Endothelial cell of umbilical vein (primary cell): ENCODE measurements around the gene ATP13A2. TPM values are rescaled to one million over a fixed set of nuclear protein-coding genes. Genes with fewer than 3 reads are reported as not detected.

Experiments used
- BruUV-seq: library from RNA; stranded (reverse); fragments of 400-500 nt; replicated peaks from 2 replicates; lab custom pipeline; 2021; lab: Mats Ljungman, UMichigan
- CTCF ChIA-PET: fragments of 300-600, 350-600 bp; sonication (Branson Sonifier 250); formaldehyde crosslinking; loops from one replicate; lab custom pipeline; 2021; ENCODE audit warnings: antibody characterized with exemption, inconsistent platforms; lab: Charles Lee
- POLR2A ChIA-PET: fragments of 300-600, 350-600 bp; sonication (Branson Sonifier 250); formaldehyde crosslinking; loops from one replicate; lab custom pipeline; 2021; ENCODE audit warnings: antibody characterized with exemption, inconsistent platforms; lab: Charles Lee
- DNase-seq: peaks from one replicate; pipeline ENCODE4 v3.0.0-alpha.2; 2011; ENCODE audit warnings: low read depth, low spot score
- FAIRE-seq: peaks from 2 replicates; lab custom pipeline; 2011; peaks lifted over from hg19 to GRCh38; lab: Jason Lieb, UNC
- H2AFZ ChIP-seq: 2 replicates; pipeline ENCODE4 v1.6.0; 2012; ENCODE audit warnings: low read depth, low read length, control low read depth, inconsistent platforms
- H3K27ac ChIP-seq: 2 replicates; pipeline ENCODE4 v1.5.1; 2011; ENCODE audit warnings: low read depth, mild to moderate bottlenecking, control low read depth, low read length, moderate library complexity; ENCODE audit not compliant: insufficient read depth
- H3K27me3 ChIP-seq, 2 experiments: 2 replicates each; pipeline versions ENCODE4 v1.6.0 to v1.6.1; 2011; ENCODE audit warnings: low read length in 2 of 2, mixed read lengths in 1 of 2; ENCODE audit not compliant: control insufficient read depth in 2 of 2, insufficient read depth in 2 of 2
- H3K36me3 ChIP-seq, 2 experiments: 2 replicates in 1 of 2; 3 replicates in 1 of 2; pipeline ENCODE4 v1.5.1; 2011; ENCODE audit warnings: low read length in 2 of 2, mild to moderate bottlenecking in 1 of 2, moderate library complexity in 1 of 2; ENCODE audit not compliant: control insufficient read depth in 2 of 2, insufficient read depth in 2 of 2; ENCODE audit errors: extremely low read depth in 1 of 2
- H3K4me1 ChIP-seq: 3 replicates; pipeline ENCODE4 v1.5.1; 2011; ENCODE audit warnings: mild to moderate bottlenecking, low read length; ENCODE audit not compliant: control insufficient read depth, insufficient read depth; ENCODE audit errors: extremely low read depth
- H3K4me2 ChIP-seq: 2 replicates; pipeline ENCODE4 v1.6.1; 2011; ENCODE audit warnings: low read length, control low read depth, mixed read lengths; ENCODE audit not compliant: insufficient read depth
- H3K4me3 ChIP-seq, 3 experiments: fragments of 200-600 bp in 1 of 3; sonication (generic), shearing (Covaris generic) in 1 of 3; replicated peaks in 1 of 3; 2 replicates each; pipeline ENCODE4 v1.5.1; 2011 to 2016; ENCODE audit warnings: control low read depth in 3 of 3, low read length in 3 of 3, mild to moderate bottlenecking in 2 of 3, inconsistent platforms in 1 of 3, low read depth in 1 of 3, moderate library complexity in 1 of 3; ENCODE audit not compliant: insufficient read depth in 1 of 3
- H3K79me2 ChIP-seq: 2 replicates; pipeline ENCODE4 v1.6.0; 2012; ENCODE audit warnings: low read length, inconsistent platforms; ENCODE audit not compliant: control insufficient read depth, insufficient read depth
- H3K9ac ChIP-seq: replicated peaks from 2 replicates; pipeline ENCODE3; 2011; ENCODE audit warnings: low read length, control low read depth; ENCODE audit not compliant: insufficient read depth; ENCODE audit errors: extremely low read depth
- H3K9me1 ChIP-seq: replicated peaks from 3 replicates; pipeline ENCODE4 v1.6.0; 2011; ENCODE audit warnings: mild to moderate bottlenecking, low read length; ENCODE audit not compliant: control insufficient read depth, insufficient read depth; ENCODE audit errors: extremely low read depth
- H3K9me3 ChIP-seq: replicated peaks from 2 replicates; pipeline ENCODE4 v1.5.1; 2012; ENCODE audit warnings: low read length, inconsistent platforms; ENCODE audit not compliant: control insufficient read depth, insufficient read depth
- H4K20me1 ChIP-seq: replicated peaks from 2 replicates; pipeline ENCODE3; 2011; ENCODE audit warnings: mild to moderate bottlenecking, low read length; ENCODE audit not compliant: control insufficient read depth, insufficient read depth; ENCODE audit errors: extremely low read depth
- CTCF ChIP-seq, 2 donors: IDR thresholded peaks; 1 replicate in 1 of 2; 2 replicates in 1 of 2; pipeline ENCODE4 v1.5.1; 2011; ENCODE audit warnings: low read length in 2 of 2, mild to moderate bottlenecking in 2 of 2, moderate library complexity in 2 of 2, control low read depth in 1 of 2, inconsistent platforms in 1 of 2, low read depth in 1 of 2; ENCODE audit not compliant: insufficient read depth in 1 of 2; ENCODE audit errors: extremely low read depth in 1 of 2
- EZH2 ChIP-seq: IDR thresholded peaks from 2 replicates; pipeline ENCODE4 v1.6.1; 2012; ENCODE audit warnings: borderline replicate concordance, low read depth, mild to moderate bottlenecking, moderate library complexity, low read length, inconsistent platforms; ENCODE audit not compliant: severe bottlenecking
- FOS ChIP-seq: IDR thresholded peaks from 2 replicates; pipeline ENCODE4 v1.6.1; 2011; ENCODE audit warnings: mild to moderate bottlenecking, low read length, moderate library complexity, borderline replicate concordance; ENCODE audit not compliant: insufficient read depth
- GATA2 ChIP-seq: IDR thresholded peaks from 2 replicates; pipeline ENCODE4 v1.7.0; 2011; ENCODE audit warnings: low read depth, mild to moderate bottlenecking, moderate library complexity, mixed read lengths, low read length; ENCODE audit not compliant: insufficient read length, insufficient read depth
- JUN ChIP-seq: IDR thresholded peaks from 2 replicates; pipeline ENCODE4 v1.6.1; 2011; ENCODE audit warnings: borderline replicate concordance, low read depth; ENCODE audit not compliant: insufficient read length, insufficient read depth
- MAX ChIP-seq: IDR thresholded peaks from 2 replicates; pipeline ENCODE4 v1.6.1; 2011; ENCODE audit not compliant: insufficient read depth, insufficient read length
- MYC ChIP-seq: IDR thresholded peaks from one replicate; pipeline ENCODE4 v1.6.1; 2011; ENCODE audit warnings: mild to moderate bottlenecking, low read depth, low read length
- POLR2A ChIP-seq: IDR thresholded peaks from 2 replicates; pipeline ENCODE4 v1.6.1; 2012; ENCODE audit warnings: low read depth, mild to moderate bottlenecking, control low read depth, low read length
- POLR2AphosphoS5 ChIP-seq: IDR thresholded peaks from 2 replicates; pipeline ENCODE4 v1.6.1; 2012; ENCODE audit warnings: low read depth, mild to moderate bottlenecking, control low read depth, low read length, moderate library complexity; ENCODE audit not compliant: insufficient read depth
- dilution Hi-C: fragments of 300-500 bp; cut with MboI; formaldehyde crosslinking; loops from one replicate; pipeline ENCODE4 v1.15.0; 2019; ENCODE audit warnings: low sequenced_read_pairs; ENCODE audit not compliant: extremely low pct_ligation_motif_present
- intact Hi-C: fragments of 100-400 bp; cut with micrococcal nuclease; formaldehyde crosslinking; loops from one replicate; pipeline ENCODE4 v1.10.0; 2022
- polyA plus RNA-seq, 4 experiments: library from polyadenylated mRNA; depleted of rRNA in 3 of 4; stranded (reverse) in 3 of 4; unstranded in 1 of 4; fragments of >200 nt; gene quantifications; 2 replicates each; pipeline versions ENCODE4 v1.2.1 to v1.2.3, GENCODE V29; 2011 to 2012; ENCODE audit warnings: missing spikeins in 1 of 4
- total RNA-seq: library from RNA; stranded (reverse); gene quantifications from 2 replicates; pipeline ENCODE4 v1.2.3, GENCODE V29; 2021

Gene ATP13A2
- total and polyA plus RNA-seq, 2 donors (not counting 3 experiments of a cell fraction or from before 2014, with no cell fraction given), result 44.9 to 60.6 TPM

- FAIRE-seq (no peak), DNase-seq (no peak)
- Histone ChIP-seq H3K9me1 (no peaks in the 10 kb centered on the region), H4K20me1 (no peaks in the 10 kb centered on the region), H3K79me2 (peaks cover 39% of the 10 kb centered on the region), H3K9me3 (no peaks in the 10 kb centered on the region), H3K27ac (no peak overlapping the region), H2AFZ (no peak overlapping the region), H3K9ac (no peak overlapping the region), H3K36me3 (peaks cover 0 to 7% of the 10 kb centered on the region in 2 experiments), H3K4me3 (peak overlapping the region in 1 of 3 experiments; percentile 85), H3K4me1 (peaks cover 8% of the 10 kb centered on the region), H3K27me3 (no peaks in the 10 kb centered on the region), H3K4me2 (peak overlapping the region; percentile 91)
- dilution Hi-C loops, result no loop called here
- TF ChIP-seq CTCF (IDR thresholded peaks at IDR 0.05; ENCODE audit: extremely low read depth in 1 of 2, insufficient read depth in 1 of 2, low read depth in 1 of 2, low read length in 2 of 2) (no peak), JUN (no peak), POLR2A (no peak), GATA2 (no peak), FOS (no peak), MAX (no peak), EZH2 (no peak), MYC (no peak), POLR2AphosphoS5 (no peak)
- ChIA-PET POLR2A (no interaction called here), CTCF (interaction anchor here (1.2 kb wide), 1 partner anchor 101 kb away, joined by 3 read pairs; no protein-coding TSS in a partner anchor)
- TSS peak; percentile 25 for BruUV-seq
- intact Hi-C loops, result loop anchor here (5.0 to 10.0 kb wide), 2 partner anchors 140 to 382 kb away; partner anchors contain the start of gene RCC2
Observed at GRCh38 chr1:17052641-17053040, 40.9 kb upstream of the ATP13A2 start.
